Measurements from ENCODE around the gene ENO3. TPM values are rescaled to one million over a fixed set of nuclear protein-coding genes. Genes with fewer than 3 reads are reported as not detected.
"Not testable (repeated sequence)": the region's sequence is repeated elsewhere in the genome, so short reads cannot be mapped to it uniquely, and the experiment has no call there.

The ENO3 gene
- total RNA-seq (10 to 100 TPM; 17.2 to 17.6 TPM), total RNA-seq (11.7 to 16.2 reads per million in 2 donors)

GRCh38 chr17:4950746-4951204 is at the start of gene ENO3:
ENO3 (plus strand) TSS chr17:4951119; CDS start chr17:4951830, 711 bp downstream.
- no peaks in the 10 kb centered on the region for H3K27me3 Mint-ChIP-seq
- peak within 1 kb of the TSS; percentile 79 for H3K27ac Mint-ChIP-seq
- ATAC-seq (no peak), DNase-seq (no peak)
- H3K4me1 Mint-ChIP-seq: peaks cover 23% of the 10 kb centered on the region
- peaks cover 7% of the 10 kb centered on the region for H3K36me3 Mint-ChIP-seq (ENCODE audit: low read depth)
- no peaks in the 10 kb centered on the region for H3K9me3 ChIP-seq (ENCODE audit: control insufficient read depth, low read length, poor library complexity, severe bottlenecking)
- H3K4me3 Mint-ChIP-seq: peak within 1 kb of the TSS; percentile 100

GRCh38 chr17:4901648-4902344 is 49.1 kb upstream of the ENO3 start:
- Mint-ChIP-seq H3K27ac (peak overlapping the region; percentile 45), H3K27me3 (no peaks in the 10 kb centered on the region), H3K4me1 (peaks cover 31% of the 10 kb centered on the region), H3K4me3 (peak overlapping the region; percentile 43), H3K36me3 (ENCODE audit: low read depth) (no peaks in the 10 kb centered on the region)
- DNase-seq: no peak
- H3K9me3 ChIP-seq (ENCODE audit: control insufficient read depth, low read length, poor library complexity, severe bottlenecking): no peaks in the 10 kb centered on the region
- ATAC-seq: no peak

GRCh38 chr17:4902540-4902939 is 48.4 kb upstream of the ENO3 start:
- H3K9me3 ChIP-seq (ENCODE audit: control insufficient read depth, low read length, poor library complexity, severe bottlenecking): no peaks in the 10 kb centered on the region
- DNase-seq (no peak), ATAC-seq (no peak)
- Mint-ChIP-seq H3K27me3 (no peaks in the 10 kb centered on the region), H3K36me3 (ENCODE audit: low read depth) (no peaks in the 10 kb centered on the region), H3K27ac (peak overlapping the region; percentile 45), H3K4me3 (no peak overlapping the region), H3K4me1 (peaks cover 31% of the 10 kb centered on the region)

- Mint-ChIP-seq H3K36me3 (ENCODE audit: low read depth) (no peaks in the 10 kb centered on the region), H3K27me3 (no peaks in the 10 kb centered on the region), H3K27ac (peak within 1 kb of the TSS; percentile 69), H3K4me3 (peak within 1 kb of the TSS; percentile 85), H3K4me1 (peaks cover 28% of the 10 kb centered on the region)
- peak; percentile 47 to 66 (median 55) for DNase-seq
- peak; percentile 43 for ATAC-seq
- no peaks in the 10 kb centered on the region for H3K9me3 ChIP-seq (ENCODE audit: control insufficient read depth, low read length, poor library complexity, severe bottlenecking)
These were observed 47.7 kb upstream of the ENO3 start, which contains the start of gene CHRNE for GRCh38 chr17:4903051-4903818. CHRNE (minus strand) TSS chr17:4903098; CDS start chr17:4903063, 35 bp downstream.

GRCh38 chr17:4906642-4907041 is 44.3 kb upstream of the ENO3 start:
- not testable (repeated sequence) for ATAC-seq; H3K4me3 Mint-ChIP-seq; H3K27me3 Mint-ChIP-seq; H3K9me3 ChIP-seq (ENCODE audit: control insufficient read depth, low read length, poor library complexity, severe bottlenecking); DNase-seq; H3K36me3 Mint-ChIP-seq (ENCODE audit: low read depth); H3K27ac Mint-ChIP-seq
- H3K4me1 Mint-ChIP-seq: peaks cover 22% of the 10 kb centered on the region

- Mint-ChIP-seq H3K27ac (no peak overlapping the region), H3K4me3 (no peak overlapping the region), H3K36me3 (ENCODE audit: low read depth) (no peaks in the 10 kb centered on the region), H3K4me1 (peaks cover 11% of the 10 kb centered on the region), H3K27me3 (no peaks in the 10 kb centered on the region)
- no peak for DNase-seq
- H3K9me3 ChIP-seq (ENCODE audit: control insufficient read depth, low read length, poor library complexity, severe bottlenecking): no peaks in the 10 kb centered on the region
- no peak for ATAC-seq
These were observed 42.6 kb upstream of the ENO3 start for GRCh38 chr17:4908301-4908700.

GRCh38 chr17:4908711-4909496 is 42.0 kb upstream of the ENO3 start:
- no peak overlapping the region for H3K4me3 Mint-ChIP-seq
- H3K27me3 Mint-ChIP-seq: no peaks in the 10 kb centered on the region
- peaks cover 7% of the 10 kb centered on the region for H3K4me1 Mint-ChIP-seq
- DNase-seq (peak; percentile 51 to 54 (median 53)), ATAC-seq (peak; percentile 96)
- H3K9me3 ChIP-seq (ENCODE audit: control insufficient read depth, low read length, poor library complexity, severe bottlenecking): no peaks in the 10 kb centered on the region
- H3K36me3 Mint-ChIP-seq (ENCODE audit: low read depth): no peaks in the 10 kb centered on the region
- H3K27ac Mint-ChIP-seq: no peak overlapping the region

- Mint-ChIP-seq H3K4me3 (no peak overlapping the region), H3K27me3 (no peaks in the 10 kb centered on the region), H3K4me1 (peaks cover 7% of the 10 kb centered on the region), H3K36me3 (ENCODE audit: low read depth) (no peaks in the 10 kb centered on the region), H3K27ac (no peak overlapping the region)
- H3K9me3 ChIP-seq (ENCODE audit: control insufficient read depth, low read length, poor library complexity, severe bottlenecking): no peaks in the 10 kb centered on the region
- DNase-seq (no peak), ATAC-seq (no peak)
These were observed 36.9 kb upstream of the ENO3 start for GRCh38 chr17:4913994-4914393.

- not testable (repeated sequence) for ATAC-seq; H3K9me3 ChIP-seq (ENCODE audit: control insufficient read depth, low read length, poor library complexity, severe bottlenecking); H3K36me3 Mint-ChIP-seq (ENCODE audit: low read depth); H3K27ac Mint-ChIP-seq; DNase-seq; H3K4me3 Mint-ChIP-seq; H3K27me3 Mint-ChIP-seq; H3K4me1 Mint-ChIP-seq
These were observed 36.4 kb upstream of the ENO3 start for GRCh38 chr17:4914551-4914950.

- no peaks in the 10 kb centered on the region for H3K9me3 ChIP-seq (ENCODE audit: control insufficient read depth, low read length, poor library complexity, severe bottlenecking)
- no peak for DNase-seq
- H3K4me1 Mint-ChIP-seq: peaks cover 4% of the 10 kb centered on the region
- no peaks in the 10 kb centered on the region for H3K36me3 Mint-ChIP-seq (ENCODE audit: low read depth)
- no peak overlapping the region for H3K27ac Mint-ChIP-seq
- H3K27me3 Mint-ChIP-seq: no peaks in the 10 kb centered on the region
- no peak for ATAC-seq
- no peak overlapping the region for H3K4me3 Mint-ChIP-seq
These were observed 31.3 kb upstream of the ENO3 start for GRCh38 chr17:4919511-4920047.

GRCh38 chr17:4920351-4921048 is 30.4 kb upstream of the ENO3 start:
- H3K9me3 ChIP-seq (ENCODE audit: control insufficient read depth, low read length, poor library complexity, severe bottlenecking): no peaks in the 10 kb centered on the region
- no peak for DNase-seq
- Mint-ChIP-seq H3K4me3 (no peak overlapping the region), H3K27me3 (no peaks in the 10 kb centered on the region), H3K4me1 (peaks cover 4% of the 10 kb centered on the region), H3K27ac (no peak overlapping the region), H3K36me3 (ENCODE audit: low read depth) (no peaks in the 10 kb centered on the region)
- no peak for ATAC-seq

GRCh38 chr17:4921320-4921719 is 29.6 kb upstream of the ENO3 start:
- peaks cover 4% of the 10 kb centered on the region for H3K4me1 Mint-ChIP-seq
- H3K36me3 Mint-ChIP-seq (ENCODE audit: low read depth): no peaks in the 10 kb centered on the region
- DNase-seq: no peak

More at GRCh38 chr17:4921320-4921719, 29.6 kb upstream of the ENO3 start:
- H3K9me3 ChIP-seq (ENCODE audit: control insufficient read depth, low read length, poor library complexity, severe bottlenecking): no peaks in the 10 kb centered on the region
- H3K4me3 Mint-ChIP-seq: no peak overlapping the region
- H3K27me3 Mint-ChIP-seq: no peaks in the 10 kb centered on the region
- H3K27ac Mint-ChIP-seq: no peak overlapping the region
- no peak for ATAC-seq

Measured in T-helper 17 cell (primary cell).